Activated naive CD4-positive, alpha-beta T cell (primary cell): ENCODE results near the gene AKR1A1.
"Not testable (repeated sequence)": the region's sequence is repeated elsewhere in the genome, so short reads cannot be mapped to it uniquely, and the experiment has no call there.

Experiments
- DNase-seq, 4 experiments: peaks; one replicate each; lab custom pipeline; 2025; lab: John Stamatoyannopoulos, UW

AKR1A1 gene

DNA sequence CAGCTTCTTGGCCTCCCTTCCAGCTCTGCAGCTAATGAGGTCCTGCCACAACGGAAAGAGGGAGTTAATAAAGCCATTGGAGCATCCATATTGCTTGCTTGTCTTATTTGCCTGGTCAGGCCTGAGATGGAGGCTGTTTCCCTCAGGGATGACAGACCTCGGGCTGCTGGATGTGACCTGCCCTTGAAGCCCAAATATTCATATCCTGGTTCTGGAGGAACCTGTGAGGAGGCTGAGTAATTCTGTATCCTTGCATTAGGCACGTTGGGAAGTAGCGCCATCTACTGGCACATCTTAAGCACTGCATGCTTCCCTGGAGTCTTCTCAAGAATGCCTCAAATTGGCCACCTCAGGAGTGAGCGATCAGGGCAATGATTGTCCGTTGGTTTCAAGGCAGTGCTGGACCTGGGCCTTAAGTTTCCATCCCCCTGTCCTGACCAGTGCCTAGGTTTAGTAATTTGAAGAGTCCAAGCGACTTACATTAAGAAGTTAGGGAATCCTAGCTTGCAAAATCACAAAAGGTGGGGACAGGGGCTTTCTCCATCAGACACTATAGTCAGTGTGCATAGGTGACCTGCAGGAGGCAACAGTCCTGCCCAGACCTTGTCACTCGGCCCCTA lies 19.4 kb downstream of the AKR1A1 start:
- DNase-seq = peak; percentile 16 to 47 (median 35)

DNA sequence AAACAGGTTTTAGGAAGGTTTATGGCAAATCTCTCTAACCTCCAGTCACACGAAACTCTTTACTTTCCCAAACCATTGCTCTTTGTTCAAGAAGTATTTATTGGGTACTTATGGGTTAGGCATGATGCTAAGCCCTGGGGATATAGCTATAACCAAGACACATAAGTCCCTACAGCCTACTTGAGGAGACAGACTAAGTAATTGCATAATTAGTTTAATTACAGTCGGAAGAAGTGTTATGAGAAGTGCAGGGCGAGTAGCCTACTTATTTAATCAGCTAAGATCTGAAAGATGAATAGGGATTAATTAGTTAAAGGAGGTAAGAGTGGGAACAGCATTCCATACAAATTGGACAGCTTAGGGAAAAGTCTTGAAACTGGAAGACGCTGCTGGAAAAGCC lies 20.0 kb downstream of the AKR1A1 start:
- DNase-seq = no peak

DNA sequence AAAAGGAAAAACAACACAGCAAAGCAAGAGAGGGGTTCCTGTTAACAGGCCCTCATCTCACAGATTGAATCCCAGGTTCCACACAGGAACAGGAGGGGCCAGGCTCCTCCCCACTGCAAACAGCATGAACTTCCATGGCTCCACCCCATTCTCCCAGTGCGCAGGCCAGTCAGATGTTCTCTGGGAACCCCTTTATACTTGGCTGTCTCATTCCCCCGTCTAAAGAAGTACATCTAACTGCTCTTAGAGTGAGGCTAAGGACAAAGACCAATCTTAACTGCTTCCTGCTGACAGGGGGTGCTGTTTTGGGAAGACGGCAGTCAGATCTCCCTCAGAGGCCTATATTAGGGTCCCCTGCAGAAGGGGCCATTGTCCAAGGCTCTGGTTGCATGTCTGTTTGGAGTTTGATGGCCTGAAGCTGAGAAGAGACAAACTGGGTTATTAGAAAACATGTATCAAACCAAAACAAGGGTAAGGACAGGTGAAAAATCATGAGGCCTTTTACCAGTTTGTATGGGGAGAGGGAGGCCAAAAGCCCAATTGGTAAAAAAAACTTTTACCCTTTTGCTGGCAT lies 22.7 kb downstream of the AKR1A1 start:
- DNase-seq = no peak

DNA sequence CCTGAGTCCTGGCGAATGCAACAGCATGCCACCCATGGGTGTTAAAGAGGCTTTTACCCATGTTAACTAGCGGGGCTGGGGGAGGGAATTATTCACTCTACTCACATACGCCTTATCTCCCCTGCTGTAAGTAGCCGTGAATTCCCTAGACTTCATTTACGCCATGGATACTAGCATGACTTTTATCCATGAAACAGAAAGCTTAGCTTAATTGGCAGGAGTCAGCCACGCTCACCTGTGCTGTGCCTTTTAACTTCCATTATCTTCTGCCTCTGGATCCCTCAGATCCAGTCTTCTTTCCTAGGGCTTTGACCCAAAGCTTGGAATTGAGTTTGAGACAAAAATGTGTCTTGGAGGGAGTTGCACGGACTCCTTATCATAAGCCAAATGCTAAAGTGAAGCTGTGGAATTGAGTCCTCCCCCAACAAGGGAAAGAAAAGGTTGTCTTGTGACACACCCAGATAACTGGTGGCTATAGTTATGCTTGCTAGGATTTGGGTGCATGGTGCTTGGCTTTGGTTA lies 23.5 kb downstream of the AKR1A1 start:
- no peak for DNase-seq

DNA sequence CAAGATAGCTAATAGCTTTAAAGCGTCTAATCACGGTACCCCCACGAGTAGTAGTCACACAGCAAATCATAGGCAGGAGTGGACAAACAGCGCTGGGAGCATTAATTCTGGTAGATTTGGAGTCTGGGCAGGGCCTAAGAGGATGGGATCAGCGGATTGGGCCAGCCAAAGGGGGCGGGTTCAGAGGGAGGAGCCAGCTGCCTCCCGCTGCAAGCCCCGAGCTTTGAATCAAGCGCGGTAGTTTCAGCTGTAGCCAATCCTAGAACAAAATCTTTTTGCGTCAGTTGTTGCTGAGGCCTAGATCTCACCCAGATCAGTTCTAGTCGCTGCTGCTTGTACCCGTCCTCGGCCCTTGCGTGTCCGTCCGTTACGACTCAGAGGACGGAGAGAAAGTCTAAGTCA lies 32.6 kb downstream of the AKR1A1 start:
- DNase-seq = peak; percentile 51 to 91 (median 76)

DNA sequence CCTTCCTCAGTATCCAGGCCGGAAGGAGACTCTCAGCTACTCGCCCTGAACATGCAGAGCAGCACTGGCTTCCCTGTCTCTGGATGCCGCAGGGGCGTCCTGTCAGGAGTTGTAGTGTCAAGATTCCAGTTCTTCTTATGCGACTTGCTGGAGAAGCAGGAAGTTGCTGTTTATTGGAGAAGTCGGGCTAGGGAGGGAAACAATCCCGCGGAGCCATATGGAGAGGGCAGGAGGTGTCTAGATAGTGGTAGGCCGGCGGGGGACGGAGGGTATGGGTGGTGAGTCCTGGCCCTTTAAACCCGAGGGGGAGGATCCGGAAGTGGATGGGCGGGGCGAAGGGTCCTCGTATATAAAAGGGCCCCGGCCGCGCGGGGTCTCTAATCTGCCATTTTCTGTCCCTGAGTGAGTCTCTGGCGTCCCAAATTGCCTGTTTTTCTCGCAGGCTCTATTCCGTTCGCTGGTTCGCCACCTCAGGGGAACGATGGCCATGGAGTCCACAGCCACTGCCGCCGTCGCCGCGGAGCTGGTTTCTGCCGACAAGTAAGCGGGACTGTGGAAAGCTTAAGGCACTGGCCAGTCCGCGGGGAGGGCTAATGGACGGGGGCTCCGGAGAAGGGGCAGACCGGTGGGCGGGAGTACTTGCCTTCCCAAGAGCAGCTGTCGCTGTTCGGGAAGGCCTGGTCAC lies 33.2 kb downstream of the AKR1A1 start, which contains the start of gene NASP:
Gene NASP, plus strand, starts transcription at position 376 of the 685 bp plus-strand sequence. Its CDS starts 106 bp downstream, at position 482.
- DNase-seq = peak; percentile 83 to 89 (median 87)

DNA sequence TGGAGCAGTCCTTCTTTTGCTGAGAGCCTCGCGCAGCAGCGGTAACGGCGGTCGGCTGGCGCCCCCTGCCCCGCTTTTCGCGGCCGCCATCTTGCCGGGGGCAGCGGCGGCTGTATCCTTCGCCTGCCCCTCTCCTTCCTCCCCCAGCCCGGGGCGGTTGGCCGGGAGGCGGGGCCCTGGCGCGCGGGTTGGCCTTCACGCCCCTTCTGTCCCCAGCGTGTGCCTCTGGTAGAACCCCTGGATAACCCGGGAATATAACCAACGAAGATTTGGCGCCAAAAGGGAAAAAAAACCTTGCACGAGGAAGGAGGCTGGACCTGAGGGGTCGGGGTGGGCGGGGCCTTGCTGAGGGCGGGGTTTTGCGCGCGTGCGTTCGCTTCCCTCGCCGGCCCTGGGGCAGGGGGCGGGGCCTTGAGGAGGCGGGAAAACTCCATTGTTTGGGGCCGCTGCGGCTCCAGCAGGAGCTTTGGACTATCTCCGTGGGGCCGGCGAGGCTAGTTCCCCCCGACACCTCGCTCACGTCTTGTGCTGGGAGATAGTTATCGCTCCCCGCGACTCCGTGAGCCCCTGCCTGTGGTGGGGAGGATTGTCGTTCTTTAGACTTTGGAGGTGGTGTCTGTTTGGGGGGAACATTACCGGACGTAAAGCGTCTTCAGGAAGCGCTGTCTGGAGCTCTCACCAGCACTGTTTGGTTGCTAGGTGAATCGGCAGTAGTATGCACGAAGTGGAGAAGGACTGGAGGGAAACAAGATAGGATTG lies 33.9 kb downstream of the AKR1A1 start:
- peak; percentile 62 to 88 (median 79) for DNase-seq

DNA sequence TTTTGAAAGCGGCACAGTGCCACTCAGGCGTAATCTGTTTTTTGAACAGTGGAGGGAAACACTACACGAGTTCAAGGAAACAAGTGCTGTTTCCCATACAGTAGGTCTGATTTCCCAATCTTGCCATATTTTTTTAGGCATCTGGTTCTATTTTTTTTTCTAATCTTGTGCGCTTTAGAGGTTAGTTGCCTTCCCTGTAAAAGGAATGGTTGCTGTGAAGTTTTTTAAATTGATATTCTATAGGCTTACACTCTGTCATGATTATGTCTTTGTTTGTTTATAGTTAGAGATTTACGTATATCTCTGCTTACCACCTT lies 34.4 kb downstream of the AKR1A1 start:
- no peak for DNase-seq

DNA sequence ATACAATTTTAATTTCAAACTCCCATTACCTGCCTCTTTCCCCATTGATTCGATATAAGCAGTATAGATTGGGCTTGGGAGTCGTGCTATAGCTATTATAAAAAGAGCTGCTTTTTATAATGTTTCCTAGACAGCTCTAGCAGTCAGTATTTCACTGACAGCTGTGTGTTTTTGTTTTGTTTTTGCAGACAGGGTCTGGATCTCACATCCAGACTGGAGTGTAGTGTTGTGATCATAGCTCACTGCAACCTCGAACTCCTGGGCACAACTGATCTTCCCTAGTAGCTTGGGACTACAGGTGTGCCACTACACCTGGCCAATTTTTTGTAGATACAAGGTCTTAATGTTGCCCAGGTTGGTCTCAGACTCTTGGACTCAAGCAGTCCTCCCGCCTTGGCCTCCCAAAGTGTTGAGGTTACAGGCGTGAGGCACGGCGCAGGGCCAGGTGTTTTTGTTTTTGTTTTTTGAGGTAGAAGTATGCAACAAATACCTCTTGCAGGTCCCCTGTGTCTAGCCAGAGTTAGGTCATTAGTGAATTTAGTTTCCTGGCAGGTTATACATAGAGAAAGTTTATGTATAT lies 35.0 kb downstream of the AKR1A1 start:
- DNase-seq = no peak

DNA sequence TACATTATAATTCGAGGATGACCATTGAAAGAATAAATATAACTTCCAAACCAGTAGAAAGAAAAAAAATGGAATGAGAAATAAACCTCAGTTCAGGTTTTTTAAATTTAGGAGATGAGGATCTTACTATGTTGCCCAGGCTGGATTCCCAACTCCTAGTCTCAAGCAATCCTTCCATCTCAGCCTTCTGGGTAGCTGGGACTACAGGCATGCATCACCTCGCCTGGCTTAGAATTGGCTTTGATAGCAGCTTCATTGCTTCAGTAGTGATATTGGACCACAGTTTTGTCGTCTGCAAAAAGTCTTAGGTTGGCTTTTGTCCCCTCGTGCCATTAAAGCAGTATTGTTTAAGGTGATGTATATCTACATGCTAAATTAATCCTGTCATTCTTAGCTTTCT lies 36.1 kb downstream of the AKR1A1 start:
- no peak for DNase-seq

DNA sequence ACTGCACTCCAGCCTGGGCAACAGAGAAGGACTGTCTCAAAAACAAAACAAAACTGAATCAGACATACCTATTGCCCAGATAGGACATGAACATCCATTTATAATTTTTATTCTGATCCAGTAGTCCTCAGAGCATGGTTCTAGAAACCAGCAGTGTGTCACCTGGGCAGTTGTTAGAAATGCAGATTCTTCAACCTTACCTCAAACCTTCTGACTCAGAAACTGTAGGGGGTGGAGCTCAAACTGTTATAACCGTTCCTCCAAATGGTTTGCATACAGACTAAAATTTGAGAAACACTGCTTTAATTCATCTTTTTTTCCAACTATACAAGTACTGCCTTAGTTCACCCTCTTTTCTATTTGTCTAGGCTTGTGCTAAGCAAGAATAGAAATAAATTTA lies 39.2 kb downstream of the AKR1A1 start:
- DNase-seq = no peak

DNA sequence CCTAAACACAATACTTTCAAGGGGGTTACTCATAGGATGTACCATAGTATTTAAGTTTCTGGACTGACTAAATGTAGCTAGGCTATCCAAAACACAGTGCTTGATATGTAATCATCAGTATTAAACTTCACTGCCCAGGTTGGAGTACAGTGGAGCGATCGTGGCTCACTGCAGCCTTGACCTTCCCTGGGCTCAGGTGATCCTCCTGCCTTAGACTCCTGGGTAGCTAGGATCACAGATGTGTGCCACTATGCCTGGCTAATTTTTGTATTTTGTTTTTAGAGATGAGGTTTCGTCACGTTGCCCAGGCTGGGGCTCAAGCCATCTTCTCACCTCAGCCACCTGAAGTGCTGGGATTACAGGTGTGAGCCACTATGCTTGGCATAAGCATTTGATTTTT lies 43.8 kb downstream of the AKR1A1 start:
- no peak for DNase-seq

DNA sequence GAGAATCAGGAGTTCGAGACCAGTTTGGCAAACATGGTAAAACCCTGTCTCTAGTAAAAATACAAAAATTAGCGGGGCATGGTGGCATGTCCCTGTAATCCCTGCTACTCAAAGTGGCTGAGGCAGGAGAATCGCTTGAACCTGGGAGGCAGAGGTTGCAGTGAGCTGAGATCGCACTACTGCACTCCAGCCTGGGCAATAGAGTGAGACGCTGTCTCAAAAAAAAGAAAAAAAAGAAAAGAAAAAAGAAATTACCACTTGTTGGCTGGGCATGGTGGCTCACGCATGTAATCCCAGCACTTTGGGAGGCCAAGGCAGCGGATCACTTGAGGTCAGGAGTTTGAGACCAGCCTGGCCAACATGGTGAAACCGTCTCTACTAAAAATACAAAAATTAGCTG lies 46.1 kb downstream of the AKR1A1 start:
- DNase-seq = not testable (repeated sequence)

DNA sequence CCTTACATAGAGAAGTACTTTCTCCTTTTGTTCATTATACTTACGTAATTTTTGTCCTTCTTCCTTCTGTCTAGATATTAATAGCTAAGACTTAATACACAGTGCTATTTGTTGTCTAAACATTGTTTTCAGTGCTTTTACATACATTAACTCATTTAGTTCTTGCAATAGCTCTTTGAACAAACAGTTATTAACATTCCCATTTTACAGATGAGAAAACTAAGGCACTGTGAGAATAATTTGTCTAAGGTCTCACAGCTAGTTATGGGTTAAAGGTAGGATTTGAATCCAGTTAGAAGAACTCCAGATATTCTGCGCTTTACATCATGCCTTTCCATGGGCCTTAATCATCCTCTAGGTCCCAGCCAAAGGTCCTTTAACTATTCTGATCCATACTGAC lies 53.6 kb downstream of the AKR1A1 start:
- no peak for DNase-seq

DNA sequence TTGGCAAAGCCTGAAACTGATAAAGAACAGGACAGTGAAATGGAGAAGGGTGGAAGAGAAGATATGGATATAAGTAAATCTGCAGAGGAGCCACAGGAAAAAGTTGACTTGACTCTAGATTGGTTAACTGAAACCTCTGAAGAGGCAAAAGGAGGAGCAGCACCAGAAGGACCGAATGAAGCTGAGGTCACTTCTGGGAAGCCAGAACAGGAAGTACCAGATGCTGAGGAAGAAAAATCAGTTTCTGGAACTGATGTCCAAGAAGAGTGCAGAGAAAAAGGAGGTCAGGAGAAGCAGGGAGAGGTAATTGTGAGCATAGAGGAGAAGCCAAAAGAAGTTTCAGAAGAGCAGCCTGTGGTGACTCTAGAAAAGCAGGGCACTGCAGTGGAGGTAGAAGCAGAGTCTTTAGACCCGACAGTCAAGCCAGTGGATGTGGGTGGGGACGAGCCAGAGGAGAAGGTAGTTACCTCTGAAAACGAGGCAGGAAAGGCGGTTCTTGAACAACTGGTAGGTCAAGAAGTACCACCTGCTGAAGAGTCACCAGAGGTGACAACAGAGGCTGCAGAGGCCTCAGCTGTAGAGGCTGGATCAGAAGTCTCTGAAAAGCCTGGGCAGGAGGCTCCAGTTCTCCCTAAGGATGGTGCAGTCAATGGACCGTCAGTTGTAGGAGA lies 56.9 kb downstream of the AKR1A1 start:
- DNase-seq = no peak

DNA sequence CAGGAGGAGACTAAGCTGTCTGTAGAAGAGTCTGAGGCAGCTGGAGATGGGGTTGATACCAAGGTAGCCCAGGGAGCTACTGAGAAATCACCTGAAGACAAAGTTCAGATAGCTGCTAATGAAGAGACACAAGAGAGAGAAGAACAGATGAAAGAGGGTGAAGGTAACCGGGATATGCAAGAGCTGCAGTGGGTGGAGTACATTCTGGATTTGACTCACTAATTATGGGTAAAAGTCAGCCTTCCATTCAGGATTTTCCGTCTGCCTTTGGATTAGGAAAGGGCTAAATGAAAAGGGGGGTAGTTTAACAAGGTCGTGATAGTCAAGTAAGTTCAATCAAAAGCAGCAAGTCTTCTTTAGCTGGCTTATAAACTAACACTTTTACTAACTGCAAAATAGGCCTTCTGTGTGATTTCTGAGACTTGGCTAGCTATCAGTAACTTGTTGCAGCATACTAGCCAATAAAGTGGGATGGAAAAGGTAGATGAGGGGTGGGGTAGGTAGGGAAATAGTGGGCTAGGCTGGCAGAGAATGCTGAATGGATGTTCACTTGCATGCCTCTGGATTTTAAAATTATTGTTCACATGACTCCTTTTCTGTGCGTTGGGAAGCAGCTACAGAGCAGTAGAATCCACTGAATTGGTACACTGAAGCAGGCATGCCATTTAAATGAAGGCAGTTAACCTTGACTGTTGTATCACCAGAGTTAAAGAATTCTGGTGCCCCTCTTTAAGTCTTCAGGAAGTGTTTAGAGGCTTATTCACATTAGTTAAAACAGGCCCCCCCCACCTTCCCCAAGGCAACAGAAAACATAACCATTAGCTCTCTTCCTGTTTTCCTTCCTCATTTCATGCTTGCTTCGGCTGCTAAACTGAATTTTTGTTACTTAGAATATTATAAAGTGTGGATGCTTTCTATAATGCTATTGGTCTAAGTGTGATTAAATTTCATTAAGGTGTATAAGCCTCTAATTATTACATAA lies 57.8 kb downstream of the AKR1A1 start:
- DNase-seq = no peak

DNA sequence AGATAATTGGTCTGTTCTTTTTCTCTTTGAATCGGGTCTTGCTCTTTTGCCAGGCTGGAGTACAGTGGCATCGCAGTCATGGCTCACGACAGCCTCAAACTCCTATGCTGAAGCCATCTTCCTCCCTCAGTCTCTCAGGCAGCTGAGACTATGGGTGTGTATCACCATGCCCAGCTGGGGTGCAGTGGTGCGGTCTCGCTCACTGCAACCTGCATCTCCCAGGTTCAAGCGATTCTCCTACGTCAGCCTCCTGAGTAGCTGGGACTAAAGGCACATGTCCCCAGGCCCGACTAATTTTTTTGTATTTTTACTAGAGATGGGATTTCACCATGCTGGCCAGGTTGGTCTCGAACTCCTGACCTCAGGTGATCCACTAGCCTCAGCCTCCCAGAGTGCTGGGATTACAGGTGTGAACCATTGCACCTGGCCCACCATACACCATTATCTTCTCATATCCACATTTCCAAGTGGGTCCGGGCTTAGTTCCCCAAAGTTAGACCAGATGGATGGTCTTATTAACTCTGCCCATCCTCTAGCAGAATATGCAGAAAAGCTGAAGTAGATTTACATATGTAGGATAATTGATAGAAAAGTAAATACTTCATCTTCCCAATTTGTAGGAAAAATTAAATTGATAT lies 60.1 kb downstream of the AKR1A1 start:
- DNase-seq = no peak

DNA sequence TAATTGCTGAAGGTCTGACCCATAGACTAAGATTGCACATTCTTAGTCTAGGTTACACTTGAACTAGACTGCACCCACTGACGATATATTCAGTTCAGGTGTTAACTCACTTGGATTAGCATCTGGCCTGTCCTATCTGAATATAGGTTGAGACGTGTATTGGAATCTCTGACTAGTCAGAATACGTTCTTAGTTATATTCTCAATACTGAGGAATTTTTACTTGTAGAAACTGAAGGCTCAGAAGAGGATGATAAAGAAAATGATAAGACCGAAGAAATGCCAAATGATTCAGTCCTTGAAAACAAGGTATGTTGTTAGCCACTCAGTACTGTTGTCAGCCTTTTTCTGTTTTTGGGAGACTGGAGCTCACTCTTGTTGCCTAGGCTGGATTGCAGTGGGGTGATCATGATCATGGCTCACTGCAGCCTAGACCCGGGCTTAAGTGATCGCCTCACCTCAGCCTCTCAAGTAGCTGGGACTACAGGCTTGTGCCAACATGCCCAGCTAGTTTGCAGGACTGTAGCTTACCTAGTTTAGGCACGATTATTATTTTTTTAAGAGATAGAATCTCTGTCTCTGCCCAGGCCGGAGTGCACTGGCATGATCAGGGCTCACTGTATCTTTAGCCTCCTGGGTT lies 62.4 kb downstream of the AKR1A1 start:
- DNase-seq = no peak

DNA sequence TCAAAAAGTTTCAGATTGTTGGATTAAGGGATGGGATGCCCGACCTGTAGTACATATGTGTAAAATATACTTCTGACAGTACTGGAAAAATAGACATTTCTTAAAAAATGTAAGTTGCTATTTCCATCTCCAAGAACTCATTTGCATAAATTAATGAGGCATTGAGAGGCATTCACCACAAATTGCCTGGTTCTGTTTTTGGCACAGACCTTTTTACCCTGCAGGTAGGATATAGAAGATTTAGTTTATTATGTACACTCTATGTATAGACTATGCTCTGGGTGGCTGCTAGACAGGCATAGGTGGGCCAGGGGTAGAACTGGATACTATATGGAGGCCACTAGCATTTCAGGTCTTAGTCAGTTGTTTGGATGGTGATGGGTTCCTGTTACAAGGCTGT lies 65.3 kb downstream of the AKR1A1 start:
- no peak for DNase-seq

DNA sequence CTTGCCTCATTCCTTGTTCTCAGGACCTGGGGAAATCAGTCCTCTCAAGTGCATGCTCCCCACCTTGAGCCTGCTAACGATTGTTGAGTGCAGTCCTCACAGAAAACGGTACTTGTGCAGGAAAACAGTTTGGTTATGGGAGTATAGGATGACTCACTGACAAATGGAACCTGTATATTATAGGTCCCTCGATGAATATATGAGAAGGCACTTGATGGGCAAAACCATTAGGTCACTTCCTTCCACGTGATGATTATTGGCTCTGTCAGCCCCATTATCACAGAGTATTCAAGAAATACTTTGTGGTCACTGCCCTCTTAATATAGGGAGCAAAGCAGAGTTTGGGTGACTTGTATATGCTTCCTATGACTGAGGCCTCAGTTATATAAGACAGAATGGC lies 67.0 kb downstream of the AKR1A1 start:
- no peak for DNase-seq
